NCI-H2196 (cell line): Measurements from ENCODE around the gene UNC13D.
A peak's percentile ranks its signal among the peaks of the same experiment; 100 is the strongest.
"Not testable (repeated sequence)": the region's sequence is repeated elsewhere in the genome, so short reads cannot be mapped to it uniquely, and the experiment has no call there.

Experiments
- DNase-seq: peaks from one replicate; lab custom pipeline; 2025; ENCODE audit not compliant: unreplicated experiment; lab: John Stamatoyannopoulos, UW

The UNC13D gene

GRCh38 chr17:75851693-75851991 is 7.4 kb upstream of the UNC13D start:
- not testable (repeated sequence) for DNase-seq

DNA sequence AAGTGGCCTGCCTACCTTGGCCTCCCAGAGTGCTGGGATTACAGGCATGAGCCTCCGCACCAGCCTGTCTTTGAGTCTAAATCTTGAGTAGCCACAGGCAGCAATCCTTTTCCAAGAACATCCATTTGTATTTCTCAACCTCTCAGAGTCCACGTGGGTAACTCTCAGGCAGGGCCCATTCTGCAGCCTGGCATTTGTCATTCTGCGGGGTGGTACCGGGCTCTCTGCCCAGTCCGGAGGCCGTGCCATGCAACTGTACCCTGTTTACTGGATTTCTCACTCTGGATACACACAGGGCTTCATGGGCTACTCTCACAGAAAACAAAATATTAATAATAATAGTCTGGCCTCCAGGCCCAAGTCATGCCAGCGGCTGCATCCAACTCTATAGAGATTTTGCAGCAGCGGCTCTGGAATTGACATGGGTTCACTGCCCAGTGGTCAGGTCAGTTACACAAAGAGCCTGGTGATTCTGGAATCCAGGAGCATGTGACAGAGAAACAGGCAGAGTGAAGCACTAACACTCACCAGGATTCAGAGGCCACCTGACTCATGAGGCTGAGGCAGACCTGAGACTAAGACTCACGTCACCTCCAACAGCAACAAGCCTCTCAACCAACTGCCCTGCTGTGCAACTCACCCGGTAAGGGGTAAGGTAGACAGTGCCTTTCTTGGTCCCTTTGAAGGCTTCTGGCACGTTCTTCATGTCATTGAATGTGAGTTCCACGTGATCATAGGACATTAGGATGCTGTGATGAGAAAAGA is 6.9 kb upstream of the UNC13D start:
- DNase-seq = no peak

- DNase-seq = no peak
Observed at GRCh38 chr17:75849724-75850123, 5.5 kb upstream of the UNC13D start.

DNA sequence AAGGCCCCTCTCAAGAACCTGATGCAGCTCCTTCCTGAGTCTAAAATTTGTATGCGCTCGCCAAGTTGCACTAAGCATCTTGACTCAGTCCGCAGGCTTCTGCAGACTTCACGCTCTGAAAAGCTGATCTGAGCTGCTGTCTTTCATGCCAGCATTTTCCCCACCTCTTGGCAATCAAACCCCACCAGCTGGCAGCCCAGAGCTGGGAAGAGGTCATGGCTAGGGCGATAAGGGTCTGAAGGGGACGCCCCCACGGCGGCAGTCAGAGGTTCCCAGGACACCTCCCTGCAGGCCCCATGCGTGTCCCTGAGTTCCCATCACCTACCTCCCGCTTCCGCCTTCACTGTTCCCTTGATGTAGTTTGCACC is 5.1 kb upstream of the UNC13D start:
- no peak for DNase-seq

- peak; percentile 87 for DNase-seq
Observed at GRCh38 chr17:75848523-75849278, 4.5 kb upstream of the UNC13D start.

DNA sequence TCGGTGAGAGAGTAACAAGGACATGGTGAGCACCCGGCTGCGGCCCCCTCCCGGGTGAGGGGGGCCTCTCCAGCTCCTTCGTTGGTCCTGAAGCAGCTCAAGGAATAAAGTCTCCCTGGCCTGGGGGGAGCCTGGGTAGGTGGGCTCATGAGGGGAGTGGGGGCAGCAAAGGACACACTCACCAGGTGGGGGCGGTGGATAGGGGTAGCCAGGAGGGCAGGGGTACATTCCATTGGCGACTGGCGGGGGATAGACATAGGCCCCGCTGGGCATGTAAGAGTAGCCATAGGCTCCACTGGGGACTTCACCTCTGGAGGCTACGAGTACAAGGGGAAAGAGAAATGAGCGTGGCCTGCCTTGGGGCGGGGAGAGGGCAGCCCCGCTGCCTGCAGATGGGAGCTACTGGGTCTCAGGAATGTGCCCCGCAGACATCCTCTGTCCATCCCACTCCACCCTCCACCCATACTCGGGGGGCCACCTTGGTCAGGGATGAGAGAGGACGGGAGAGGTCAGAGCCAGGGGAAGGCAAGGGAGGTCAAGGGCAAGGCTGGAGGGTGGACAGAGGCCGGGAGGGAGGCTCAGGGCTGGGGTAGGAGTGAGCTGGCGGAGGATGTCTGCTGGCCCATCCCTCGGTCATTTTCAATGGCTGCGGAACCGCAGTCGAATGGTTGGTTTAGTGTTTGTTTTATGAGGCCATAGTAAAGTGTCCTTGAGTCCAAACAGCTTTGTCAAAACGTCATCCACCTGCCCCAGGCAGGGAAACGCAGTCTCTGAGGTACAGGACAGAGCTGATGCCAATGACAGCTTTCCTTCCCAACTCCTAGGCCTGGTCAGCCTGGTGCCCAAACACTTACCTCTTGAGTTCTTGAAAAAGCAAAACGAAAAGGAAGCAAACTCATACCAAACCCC is 3.7 kb upstream of the UNC13D start:
- DNase-seq = no peak

- DNase-seq = no peak
Observed at GRCh38 chr17:75846692-75847613, 2.7 kb upstream of the UNC13D start.

- no peak for DNase-seq
Observed at GRCh38 chr17:75845933-75846691, 1.9 kb upstream of the UNC13D start.

DNA sequence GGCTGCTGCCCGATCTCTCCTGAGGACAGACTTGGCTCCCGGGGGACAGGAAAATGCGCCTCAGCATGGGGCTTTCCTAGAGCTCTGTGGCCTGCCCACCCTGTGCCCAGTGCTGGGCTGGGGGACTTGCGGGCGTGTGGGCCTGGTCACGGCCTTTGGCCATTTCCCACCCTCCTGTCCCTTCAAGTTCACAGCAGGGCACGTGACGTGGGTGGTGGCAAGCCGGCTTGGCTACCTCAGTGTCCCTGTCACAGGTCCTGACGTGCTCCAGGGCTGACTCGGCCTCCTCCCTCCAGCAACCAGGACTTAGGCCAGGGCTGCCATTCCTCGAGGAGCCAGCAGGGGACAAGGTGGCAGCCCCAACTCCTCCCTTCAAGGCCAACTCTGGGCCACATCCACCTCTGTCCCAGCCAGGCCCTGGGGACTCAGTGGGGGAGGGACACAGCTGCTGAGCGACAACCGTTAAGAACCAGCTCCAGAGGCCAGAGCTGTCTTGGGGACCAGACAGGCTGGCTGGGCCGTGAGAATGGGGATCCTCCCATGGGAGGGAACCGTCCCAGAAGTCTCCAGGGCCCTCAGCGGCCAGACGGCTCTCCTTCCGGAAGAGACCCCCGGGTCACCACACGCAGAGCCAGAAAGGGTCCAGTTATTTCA is 981 bp upstream of the UNC13D start:
- DNase-seq = peak; percentile 68

- DNase-seq = no peak
Observed at GRCh38 chr17:75844530-75845057, 390 bp upstream of the UNC13D start.

DNA sequence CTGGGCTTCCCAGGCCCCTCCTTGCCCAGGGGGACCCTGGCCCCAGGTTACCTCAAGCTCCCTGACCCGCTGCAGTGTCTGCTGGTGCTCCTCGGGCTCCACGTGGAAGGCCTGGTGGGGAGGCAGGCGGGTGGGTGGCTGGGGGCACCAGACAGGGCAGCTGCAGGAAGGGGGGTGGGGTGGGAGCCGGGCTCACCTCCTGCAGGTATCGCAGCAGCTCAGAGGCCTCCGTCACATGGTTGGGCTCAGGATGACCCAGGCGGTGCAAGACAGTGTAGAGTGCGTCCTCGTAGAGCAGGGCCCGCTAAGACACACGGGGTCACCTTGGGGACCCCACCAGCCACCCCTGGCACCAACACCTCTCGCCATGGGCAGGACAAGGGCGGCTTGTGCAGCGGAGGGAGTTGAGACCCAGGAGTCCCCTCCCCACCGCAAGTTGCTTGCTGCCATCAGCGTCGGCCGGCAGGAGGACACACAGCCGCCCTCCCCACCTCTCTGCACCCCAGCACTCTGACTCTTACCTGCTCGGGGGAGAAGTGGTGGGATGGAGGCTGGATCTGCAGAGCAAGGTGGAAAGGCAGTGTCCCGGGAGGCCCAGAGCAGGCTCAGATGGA is 1.1 kb downstream of the UNC13D start:
- DNase-seq = no peak

- DNase-seq = no peak
Observed at GRCh38 chr17:75842411-75842810, 1.8 kb downstream of the UNC13D start.

DNA sequence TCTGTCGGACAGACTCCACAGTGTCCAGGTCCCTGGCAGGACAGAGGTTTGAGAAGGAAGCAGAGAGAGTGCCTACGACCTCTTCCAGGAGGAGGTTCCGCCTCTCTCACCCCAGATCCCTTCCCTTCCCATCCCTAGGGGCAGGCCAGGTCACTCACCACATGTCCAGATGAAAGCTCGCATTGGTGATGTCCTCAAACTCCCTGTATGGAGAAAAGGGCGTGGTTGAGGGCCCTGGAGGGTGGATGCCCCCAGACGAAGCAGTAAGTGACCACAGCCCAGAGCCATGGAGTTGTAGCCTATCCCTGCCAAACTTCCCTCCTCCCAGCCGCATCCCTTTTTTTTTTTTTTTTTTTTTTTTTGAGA is 3.4 kb downstream of the UNC13D start:
- no peak for DNase-seq

GRCh38 chr17:75839942-75840798 is 4.0 kb downstream of the UNC13D start:
- DNase-seq = no peak

GRCh38 chr17:75838410-75838809 is 5.8 kb downstream of the UNC13D start:
- DNase-seq = no peak

GRCh38 chr17:75837899-75838298 is 6.3 kb downstream of the UNC13D start:
- no peak for DNase-seq

DNA sequence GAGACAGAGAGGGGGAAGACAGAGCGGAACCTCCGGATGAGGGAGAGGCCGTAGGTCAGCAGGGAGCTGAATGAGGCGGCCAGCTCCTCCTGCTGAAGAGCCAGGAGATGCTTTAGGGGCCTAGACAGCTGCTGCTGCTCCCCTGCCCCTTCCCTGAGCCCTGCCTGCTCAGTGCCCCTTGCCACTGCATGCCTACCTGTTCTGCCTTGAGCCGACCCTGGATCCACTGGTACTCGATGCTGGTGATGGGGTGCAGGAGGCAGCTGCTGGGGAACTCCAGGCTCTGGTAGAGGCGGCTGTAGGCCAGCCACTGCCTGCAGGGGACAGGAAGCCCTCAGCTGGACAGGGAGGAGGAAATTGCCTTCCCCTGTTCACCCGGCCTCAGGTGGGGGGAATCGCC is 7.6 kb downstream of the UNC13D start:
- DNase-seq = no peak

DNA sequence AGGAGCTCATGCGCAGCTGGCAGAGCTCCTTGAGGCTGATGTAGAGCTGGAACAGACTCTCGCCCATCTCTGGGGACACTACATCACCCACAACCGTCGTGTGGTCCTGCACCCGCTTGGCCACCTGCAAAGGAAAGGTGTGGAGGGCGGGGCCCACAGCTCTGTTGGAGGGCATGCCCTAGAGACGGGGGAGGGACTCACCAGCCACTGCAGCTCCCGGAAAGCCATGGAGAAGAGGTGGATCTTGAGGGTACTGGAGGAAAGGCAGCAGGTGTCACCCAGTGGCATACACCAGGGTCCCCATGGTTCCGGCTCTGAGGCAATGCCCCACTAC is 8.6 kb downstream of the UNC13D start:
- DNase-seq = no peak
